Liver (tissue), 9 donors: ENCODE results near the gene ZNF2. TPM values are rescaled to one million over a fixed set of nuclear protein-coding genes. Genes with fewer than 3 reads are reported as not detected.

Experiments
- DNase-seq: peaks from one replicate; pipeline ENCODE4 v3.0.0-alpha.2; 2017; ENCODE audit warnings: low spot score
- H3K27ac ChIP-seq, 2 donors: one replicate each; pipeline ENCODE4 v1.7.0; 2013; ENCODE audit warnings: inconsistent platforms in 2 of 2, low read length in 2 of 2, control low read depth in 1 of 2, low read depth in 1 of 2, mild to moderate bottlenecking in 1 of 2
- H3K27me3 ChIP-seq, 4 donors: one replicate each; pipeline versions ENCODE4 v1.6.1 to v1.7.0; 2013; ENCODE audit warnings: low read length in 3 of 4, inconsistent platforms in 1 of 4, mild to moderate bottlenecking in 1 of 4, moderate library complexity in 1 of 4; ENCODE audit not compliant: control insufficient read depth in 4 of 4, insufficient read depth in 4 of 4
- H3K36me3 ChIP-seq, 4 donors: one replicate each; pipeline versions ENCODE4 v1.6.1 to v1.7.0; 2013; ENCODE audit warnings: low read length in 3 of 4, mild to moderate bottlenecking in 3 of 4, low read depth in 1 of 4, moderate library complexity in 1 of 4; ENCODE audit not compliant: control insufficient read depth in 4 of 4, insufficient read depth in 3 of 4
- H3K4me1 ChIP-seq, 4 donors: one replicate each; pipeline versions ENCODE4 v1.6.1 to v1.7.0; 2013; ENCODE audit warnings: low read length in 3 of 4, mild to moderate bottlenecking in 3 of 4, moderate library complexity in 1 of 4; ENCODE audit not compliant: control insufficient read depth in 4 of 4, insufficient read depth in 4 of 4
- H3K4me3 ChIP-seq, 3 donors: one replicate each; pipeline versions ENCODE4 v1.6.1 to v1.7.0; 2013; ENCODE audit warnings: low read length in 3 of 3, control low read depth in 1 of 3, low read depth in 1 of 3, mild to moderate bottlenecking in 1 of 3
- H3K9ac ChIP-seq, 2 donors: one replicate each; pipeline ENCODE4 v1.7.0; 2013; ENCODE audit warnings: low read length in 2 of 2, mild to moderate bottlenecking in 2 of 2, moderate library complexity in 2 of 2, control low read depth in 1 of 2, low read depth in 1 of 2
- H3K9me3 ChIP-seq, 4 donors: one replicate each; pipeline versions ENCODE4 v1.6.1 to v1.7.0; 2013; ENCODE audit warnings: low read length in 3 of 4; ENCODE audit not compliant: control insufficient read depth in 4 of 4
- EGR1 ChIP-seq, 2 donors: IDR thresholded peaks; 2 replicates each; pipeline ENCODE4 v1.6.1; 2016 to 2018; ENCODE audit warnings: antibody characterized with exemption in 2 of 2, low read depth in 2 of 2
- FOXA1 ChIP-seq: IDR thresholded peaks from 2 replicates; pipeline ENCODE4 v1.6.1; 2016; ENCODE audit warnings: antibody characterized with exemption
- FOXA2 ChIP-seq: IDR thresholded peaks from 2 replicates; pipeline ENCODE4 v1.6.1; 2016; ENCODE audit warnings: antibody characterized with exemption
- HNF4A ChIP-seq, 2 donors: conservative IDR thresholded peaks; 2 replicates each; pipeline ENCODE4 v1.6.1; 2016; ENCODE audit warnings: antibody characterized with exemption in 2 of 2, mild to moderate bottlenecking in 2 of 2
- HNF4G ChIP-seq: IDR thresholded peaks from 2 replicates; pipeline ENCODE4 v1.6.1; 2016; ENCODE audit warnings: antibody characterized with exemption
- JUND ChIP-seq, 2 donors: IDR thresholded peaks; 2 replicates each; pipeline ENCODE4 v1.6.1; 2016; ENCODE audit warnings: antibody characterized with exemption in 2 of 2
- MAX ChIP-seq: IDR thresholded peaks from 2 replicates; pipeline ENCODE4 v1.6.1; 2016; ENCODE audit warnings: antibody characterized with exemption
- NR2F2 ChIP-seq: IDR thresholded peaks from 2 replicates; pipeline ENCODE4 v1.6.1; 2016; ENCODE audit warnings: antibody characterized with exemption
- RAD21 ChIP-seq, 2 donors: IDR thresholded peaks; 2 replicates each; pipeline ENCODE4 v1.6.1; 2016; ENCODE audit warnings: antibody characterized with exemption in 2 of 2, mild to moderate bottlenecking in 2 of 2
- REST ChIP-seq: IDR thresholded peaks from 2 replicates; pipeline ENCODE4 v1.6.1; 2016; ENCODE audit warnings: antibody characterized with exemption, mild to moderate bottlenecking
- RXRA ChIP-seq, 2 donors: IDR thresholded peaks; 2 replicates each; pipeline ENCODE4 v1.6.1; 2017 to 2018; ENCODE audit warnings: antibody characterized with exemption in 2 of 2, mild to moderate bottlenecking in 1 of 2
- SP1 ChIP-seq: IDR thresholded peaks from 2 replicates; pipeline ENCODE4 v1.6.1; 2018; ENCODE audit warnings: antibody characterized with exemption, mild to moderate bottlenecking
- YY1 ChIP-seq: IDR thresholded peaks from 2 replicates; pipeline ENCODE4 v1.6.1; 2016; ENCODE audit warnings: antibody characterized with exemption, mild to moderate bottlenecking
- WGBS: extraction: QIAGEN DNeasy Blood & Tissue Kit; methylation state at CpG from one replicate; pipeline ENCODE4 v1.1.7; 2013; 5-methylcytosine and 5-hydroxymethylcytosine counted together
- polyA plus RNA-seq, 2 donors: library from polyadenylated mRNA; stranded (reverse) in 1 of 2; unstranded in 1 of 2; fragments of 200-250 nt in 1 of 2; fragments of >200 nt in 1 of 2; fragmentation: Nextera tagmentation in 1 of 2; extraction: Ambion mirVana in 1 of 2; gene quantifications; one replicate each; pipeline versions ENCODE4 v1.2.1 to v1.2.3, GENCODE V29; 2013 to 2015
- total RNA-seq, 2 donors: library from RNA; depleted of rRNA; stranded (reverse); fragments of >200 nt; gene quantifications; one replicate each; pipeline ENCODE4 v1.2.3, GENCODE V29; 2014
- TF ChIP-seq, protein P1 (sequence below): fragments of 150-350 bp; IDR thresholded peaks from 2 replicates; pipeline ENCODE4 v1.5.1; 2017; ENCODE audit warnings: improper control_type of control experiment, low read depth, low read length; ENCODE audit not compliant: missing input control
- TF ChIP-seq, protein P2 (sequence below): IDR thresholded peaks from 2 replicates; pipeline ENCODE4 v1.6.1; 2016; ENCODE audit warnings: antibody characterized with exemption
- donor health status: healthy.
- donor health status: healthy.
- donor health status: healthy.
- donor health status: healthy.
- donor health status: healthy.

ZNF2 gene
- total and polyA plus RNA-seq, 4 donors: 1.0 to 3.0 (median 1.8) TPM

- TF ChIP-seq REST (no peak), FOXA2 (no peak), MAX (no peak), EGR1 (IDR thresholded peaks at IDR 0.05; ENCODE audit: low read depth in 2 of 2) (no peak), RAD21 (IDR thresholded peaks at IDR 0.05) (no peak), HNF4G (no peak)
Measured at GRCh38 chr2:95143838-95144237, 21.8 kb upstream of the ZNF2 start (continued).

- H3K9me3 ChIP-seq: peaks cover 57 to 86% (median 76%) of the 10 kb centered on the region in 4 donors
- DNase-seq: no peak
- H3K9ac ChIP-seq: no peak overlapping the region
- H3K27ac ChIP-seq: no peak overlapping the region
- H3K36me3 ChIP-seq: peaks cover 6 to 62% (median 49%) of the 10 kb centered on the region in 4 donors
- H3K4me1 ChIP-seq: no peaks in the 10 kb centered on the region
- H3K27me3 ChIP-seq: no peaks in the 10 kb centered on the region
- no peak for TF ChIP-seq RXRA (IDR thresholded peaks at IDR 0.05)
- TF ChIP-seq SP1: no peak
- no peak for TF ChIP-seq HNF4G
- TF ChIP-seq HNF4A (conservative IDR thresholded peaks at IDR 0.05): no peak
- TF ChIP-seq, protein P1, sequence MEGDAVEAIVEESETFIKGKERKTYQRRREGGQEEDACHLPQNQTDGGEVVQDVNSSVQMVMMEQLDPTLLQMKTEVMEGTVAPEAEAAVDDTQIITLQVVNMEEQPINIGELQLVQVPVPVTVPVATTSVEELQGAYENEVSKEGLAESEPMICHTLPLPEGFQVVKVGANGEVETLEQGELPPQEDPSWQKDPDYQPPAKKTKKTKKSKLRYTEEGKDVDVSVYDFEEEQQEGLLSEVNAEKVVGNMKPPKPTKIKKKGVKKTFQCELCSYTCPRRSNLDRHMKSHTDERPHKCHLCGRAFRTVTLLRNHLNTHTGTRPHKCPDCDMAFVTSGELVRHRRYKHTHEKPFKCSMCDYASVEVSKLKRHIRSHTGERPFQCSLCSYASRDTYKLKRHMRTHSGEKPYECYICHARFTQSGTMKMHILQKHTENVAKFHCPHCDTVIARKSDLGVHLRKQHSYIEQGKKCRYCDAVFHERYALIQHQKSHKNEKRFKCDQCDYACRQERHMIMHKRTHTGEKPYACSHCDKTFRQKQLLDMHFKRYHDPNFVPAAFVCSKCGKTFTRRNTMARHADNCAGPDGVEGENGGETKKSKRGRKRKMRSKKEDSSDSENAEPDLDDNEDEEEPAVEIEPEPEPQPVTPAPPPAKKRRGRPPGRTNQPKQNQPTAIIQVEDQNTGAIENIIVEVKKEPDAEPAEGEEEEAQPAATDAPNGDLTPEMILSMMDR: no peak
- no peak for TF ChIP-seq EGR1 (IDR thresholded peaks at IDR 0.05; ENCODE audit: low read depth in 2 of 2)
- TF ChIP-seq MAX: no peak
- TF ChIP-seq YY1: no peak
- TF ChIP-seq NR2F2: no peak
- no peak for TF ChIP-seq FOXA1
- TF ChIP-seq, protein P2, sequence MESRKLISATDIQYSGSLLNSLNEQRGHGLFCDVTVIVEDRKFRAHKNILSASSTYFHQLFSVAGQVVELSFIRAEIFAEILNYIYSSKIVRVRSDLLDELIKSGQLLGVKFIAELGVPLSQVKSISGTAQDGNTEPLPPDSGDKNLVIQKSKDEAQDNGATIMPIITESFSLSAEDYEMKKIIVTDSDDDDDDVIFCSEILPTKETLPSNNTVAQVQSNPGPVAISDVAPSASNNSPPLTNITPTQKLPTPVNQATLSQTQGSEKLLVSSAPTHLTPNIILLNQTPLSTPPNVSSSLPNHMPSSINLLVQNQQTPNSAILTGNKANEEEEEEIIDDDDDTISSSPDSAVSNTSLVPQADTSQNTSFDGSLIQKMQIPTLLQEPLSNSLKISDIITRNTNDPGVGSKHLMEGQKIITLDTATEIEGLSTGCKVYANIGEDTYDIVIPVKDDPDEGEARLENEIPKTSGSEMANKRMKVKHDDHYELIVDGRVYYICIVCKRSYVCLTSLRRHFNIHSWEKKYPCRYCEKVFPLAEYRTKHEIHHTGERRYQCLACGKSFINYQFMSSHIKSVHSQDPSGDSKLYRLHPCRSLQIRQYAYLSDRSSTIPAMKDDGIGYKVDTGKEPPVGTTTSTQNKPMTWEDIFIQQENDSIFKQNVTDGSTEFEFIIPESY: no peak
- no peak for TF ChIP-seq JUND (IDR thresholded peaks at IDR 0.05)
- no peak for TF ChIP-seq FOXA2
- 98% methylated on average over 6 of the region's 6 CpGs for WGBS
- peak overlapping the region in 2 of 3 donors; percentile 6 to 55 for H3K4me3 ChIP-seq
Measured at GRCh38 chr2:95149397-95149984, 16.1 kb upstream of the ZNF2 start.
